Right atrium auricular region (tissue), 2 donors: ENCODE results near the gene PDE10A. TPM values are rescaled to one million over a fixed set of nuclear protein-coding genes. Genes with fewer than 3 reads are reported as not detected.

ENCODE experiments used
- DNase-seq: peaks from one replicate; pipeline ENCODE4 v3.0.0-alpha.2; 2019; ENCODE audit warnings: low spot score
- H3K27ac ChIP-seq, 2 donors: fragments of 200-600 bp; sonication (generic); 1 replicate in 1 of 2; 2 replicates in 1 of 2; pipeline ENCODE4 v1.5.1; 2016 to 2019
- H3K27me3 ChIP-seq, 2 donors: fragments of 200-600 bp; sonication (generic); one replicate each; pipeline versions ENCODE4 v1.5.1 to v1.6.0; 2017 to 2019
- H3K36me3 ChIP-seq: fragments of 200-600 bp; sonication (generic); one replicate; pipeline ENCODE4 v1.5.1; 2016
- H3K4me1 ChIP-seq, 2 donors: fragments of 200-600 bp; sonication (generic); one replicate each; pipeline versions ENCODE4 v1.5.1 to v1.6.0; 2017 to 2019
- H3K4me3 ChIP-seq, 2 donors: fragments of 200-600 bp; sonication (generic); 1 replicate in 1 of 2; 2 replicates in 1 of 2; pipeline ENCODE4 v1.5.1; 2017 to 2019; ENCODE audit warnings: mild to moderate bottlenecking in 1 of 2, moderate library complexity in 1 of 2
- H3K9me3 ChIP-seq, 2 donors: fragments of 200-600 bp; sonication (generic); one replicate each; pipeline ENCODE4 v1.5.1; 2019
- total RNA-seq, 2 donors: library from RNA; depleted of rRNA; stranded (reverse); fragments of >200 nt; gene quantifications; one replicate each; pipeline ENCODE4 v1.1.0, GENCODE V29; 2016
- TF ChIP-seq, protein P1 (sequence below), 2 donors: fragments of 200-600 bp; sonication (generic); IDR thresholded peaks; one replicate each; pipeline ENCODE4 v1.5.1; 2019; ENCODE audit warnings: antibody characterized with exemption in 2 of 2

The PDE10A gene
- total RNA-seq, 2 donors from 2014 or later = 3.6 to 4.3 TPM

DNA sequence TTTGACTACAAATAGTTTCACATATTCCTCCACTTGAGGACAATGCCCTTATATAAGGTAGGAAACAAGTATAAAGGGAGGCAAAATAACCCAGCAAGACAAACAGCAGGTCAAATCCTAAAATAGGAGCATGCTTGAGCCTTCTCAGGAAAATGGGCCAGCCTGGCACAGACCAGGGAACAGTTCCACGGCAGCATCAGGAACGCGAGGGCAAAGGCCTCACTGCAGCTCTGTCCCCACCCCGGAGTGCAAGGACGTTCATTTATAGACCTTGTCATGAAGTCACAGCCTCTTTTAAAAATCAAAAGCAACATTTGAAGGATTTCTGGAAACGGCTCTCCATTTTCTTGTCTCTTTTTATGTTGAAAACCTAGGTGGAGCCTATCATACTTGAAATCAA, 17.1 kb downstream of the PDE10A start:
- Histone ChIP-seq H3K27me3 (no peaks in the 10 kb centered on the region), H3K27ac (no peak overlapping the region), H3K9me3 (no peaks in the 10 kb centered on the region), H3K4me3 (no peak overlapping the region), H3K4me1 (peaks cover 0 to 14% of the 10 kb centered on the region in 2 donors), H3K36me3 (no peaks in the 10 kb centered on the region)
- DNase-seq = no peak
- TF ChIP-seq, protein P1, sequence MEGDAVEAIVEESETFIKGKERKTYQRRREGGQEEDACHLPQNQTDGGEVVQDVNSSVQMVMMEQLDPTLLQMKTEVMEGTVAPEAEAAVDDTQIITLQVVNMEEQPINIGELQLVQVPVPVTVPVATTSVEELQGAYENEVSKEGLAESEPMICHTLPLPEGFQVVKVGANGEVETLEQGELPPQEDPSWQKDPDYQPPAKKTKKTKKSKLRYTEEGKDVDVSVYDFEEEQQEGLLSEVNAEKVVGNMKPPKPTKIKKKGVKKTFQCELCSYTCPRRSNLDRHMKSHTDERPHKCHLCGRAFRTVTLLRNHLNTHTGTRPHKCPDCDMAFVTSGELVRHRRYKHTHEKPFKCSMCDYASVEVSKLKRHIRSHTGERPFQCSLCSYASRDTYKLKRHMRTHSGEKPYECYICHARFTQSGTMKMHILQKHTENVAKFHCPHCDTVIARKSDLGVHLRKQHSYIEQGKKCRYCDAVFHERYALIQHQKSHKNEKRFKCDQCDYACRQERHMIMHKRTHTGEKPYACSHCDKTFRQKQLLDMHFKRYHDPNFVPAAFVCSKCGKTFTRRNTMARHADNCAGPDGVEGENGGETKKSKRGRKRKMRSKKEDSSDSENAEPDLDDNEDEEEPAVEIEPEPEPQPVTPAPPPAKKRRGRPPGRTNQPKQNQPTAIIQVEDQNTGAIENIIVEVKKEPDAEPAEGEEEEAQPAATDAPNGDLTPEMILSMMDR (IDR thresholded peaks at IDR 0.05) = no peak

DNA sequence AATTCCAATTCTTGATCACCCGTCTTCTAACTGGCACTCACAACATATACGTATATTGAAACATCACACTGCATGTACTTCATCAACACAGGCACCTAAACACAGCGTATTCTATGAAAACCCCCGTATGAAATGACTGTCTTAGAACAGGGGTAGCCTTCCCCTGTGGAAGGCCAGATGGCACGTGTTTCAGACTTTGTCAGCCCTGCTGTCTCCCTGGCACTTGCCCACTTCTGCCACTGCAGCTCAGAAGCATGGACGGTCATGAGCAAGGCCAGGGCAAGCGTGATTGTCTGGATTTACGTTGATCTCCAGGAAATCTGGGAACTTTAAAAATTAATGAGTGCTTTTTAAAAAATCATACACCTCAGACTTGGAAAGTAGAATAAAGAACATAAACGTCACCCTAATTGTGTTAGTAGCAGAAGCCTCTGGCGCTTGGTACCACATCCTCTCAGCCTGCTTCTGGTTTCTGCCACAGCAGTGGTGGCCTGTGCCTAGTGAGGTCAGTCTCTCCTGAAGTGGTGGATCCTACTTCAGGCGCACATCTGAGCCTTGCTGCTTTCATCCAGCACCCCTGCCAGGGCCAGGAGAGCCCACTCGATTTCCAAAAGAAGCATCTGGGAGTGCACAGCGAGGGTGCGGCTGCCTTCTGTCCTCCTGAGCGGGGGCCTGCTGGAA, 18.3 kb downstream of the PDE10A start:
- H3K4me1 ChIP-seq = peaks cover 0 to 10% of the 10 kb centered on the region in 2 donors
- H3K36me3 ChIP-seq = no peaks in the 10 kb centered on the region
- TF ChIP-seq, protein P1 (IDR thresholded peaks at IDR 0.05) = no peak
- peak; percentile 23 for DNase-seq
- H3K27me3 ChIP-seq = no peaks in the 10 kb centered on the region
- no peak overlapping the region for H3K27ac ChIP-seq
- no peaks in the 10 kb centered on the region for H3K9me3 ChIP-seq
- no peak overlapping the region for H3K4me3 ChIP-seq

DNA sequence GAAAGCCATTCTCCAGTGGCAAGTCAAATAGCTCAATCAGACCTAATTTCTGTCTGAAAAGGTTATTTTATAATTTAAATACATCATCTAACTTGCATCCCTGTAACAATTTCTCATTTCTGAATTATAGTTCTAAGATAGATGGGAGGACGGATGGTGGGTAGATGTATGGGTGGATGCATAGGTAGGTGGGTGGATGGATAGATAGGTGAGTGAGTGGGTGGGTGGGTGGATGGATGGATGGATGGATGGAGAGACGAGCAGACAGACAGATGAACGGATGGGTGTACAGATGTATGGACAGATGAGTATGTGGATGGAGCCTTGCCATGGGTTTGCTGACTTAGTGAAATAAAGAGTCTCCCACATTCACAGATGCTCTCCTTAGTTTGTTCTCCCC, 20.0 kb downstream of the PDE10A start:
- TF ChIP-seq, protein P1 (IDR thresholded peaks at IDR 0.05) = no peak
- Histone ChIP-seq H3K9me3 (no peaks in the 10 kb centered on the region), H3K36me3 (no peaks in the 10 kb centered on the region), H3K27ac (no peak overlapping the region), H3K4me3 (no peak overlapping the region), H3K27me3 (no peaks in the 10 kb centered on the region), H3K4me1 (no peaks in the 10 kb centered on the region)
- peak; percentile 34 for DNase-seq

DNA sequence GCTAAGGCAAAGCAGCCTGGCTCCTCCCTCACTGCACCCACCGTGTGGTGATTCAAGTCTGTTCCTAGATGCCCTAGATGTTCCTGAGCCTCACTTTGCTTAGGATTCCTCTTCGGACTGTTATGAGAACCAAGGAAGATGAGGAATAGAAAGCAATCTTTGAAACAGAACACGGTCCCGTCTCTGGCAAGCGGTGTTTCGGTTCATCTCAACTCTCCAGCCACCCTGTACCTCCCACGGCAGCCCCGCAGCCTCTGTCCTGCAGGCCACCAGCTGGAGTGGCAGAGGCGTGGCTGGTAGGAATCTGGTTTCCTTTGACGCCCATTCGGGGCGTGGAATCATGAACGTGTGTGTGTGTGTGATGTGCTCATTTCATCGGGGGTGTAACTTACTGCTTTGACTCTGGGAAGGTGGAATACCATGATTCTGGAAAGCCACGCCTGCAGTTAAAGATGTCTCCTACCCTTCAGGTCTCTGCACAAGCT, 21.3 kb downstream of the PDE10A start:
- Histone ChIP-seq H3K4me1 (no peaks in the 10 kb centered on the region), H3K36me3 (no peaks in the 10 kb centered on the region), H3K27me3 (no peaks in the 10 kb centered on the region), H3K9me3 (no peaks in the 10 kb centered on the region), H3K4me3 (no peak overlapping the region), H3K27ac (no peak overlapping the region)
- DNase-seq = no peak
- TF ChIP-seq, protein P1 (IDR thresholded peaks at IDR 0.05) = no peak

GRCh38 chr6:165640806-165641205, 22.2 kb downstream of the PDE10A start:
- TF ChIP-seq, protein P1 (IDR thresholded peaks at IDR 0.05) = no peak
- no peaks in the 10 kb centered on the region for H3K36me3 ChIP-seq
- no peaks in the 10 kb centered on the region for H3K9me3 ChIP-seq
- no peak overlapping the region for H3K27ac ChIP-seq
- H3K4me3 ChIP-seq = no peak overlapping the region
- no peaks in the 10 kb centered on the region for H3K27me3 ChIP-seq
- DNase-seq = no peak
- no peaks in the 10 kb centered on the region for H3K4me1 ChIP-seq

DNA sequence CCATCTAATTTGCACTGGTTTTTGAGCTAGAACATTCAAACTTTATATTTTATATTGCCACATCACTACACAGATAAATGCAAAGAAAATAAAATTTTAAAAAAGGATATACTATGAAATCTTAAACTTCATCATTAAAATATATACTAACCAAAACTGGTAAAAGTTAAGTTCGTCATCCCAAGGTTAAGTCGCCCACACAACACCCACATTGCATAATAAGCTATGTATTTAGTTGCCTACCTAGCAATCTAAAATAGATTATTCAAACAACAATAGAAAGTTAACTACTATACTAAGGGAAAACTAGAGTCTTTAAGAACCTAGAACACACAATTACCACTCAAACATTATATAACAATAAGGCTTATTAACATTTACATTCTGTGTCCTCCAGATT, 24.5 kb downstream of the PDE10A start:
- Histone ChIP-seq H3K9me3 (no peaks in the 10 kb centered on the region), H3K36me3 (no peaks in the 10 kb centered on the region), H3K4me3 (no peak overlapping the region), H3K4me1 (no peaks in the 10 kb centered on the region), H3K27ac (no peak overlapping the region), H3K27me3 (no peaks in the 10 kb centered on the region)
- TF ChIP-seq, protein P1 (IDR thresholded peaks at IDR 0.05) = no peak
- DNase-seq = no peak
